GM19193 (cell line): ENCODE measurements around the gene PA2G4.
A peak's percentile ranks its signal among the peaks of the same experiment; 100 is the strongest.

ENCODE experiments used
- POLR2A ChIP-seq: IDR thresholded peaks from 4 replicates; pipeline ENCODE4 v1.6.1; 2011; ENCODE audit not compliant: insufficient read depth, insufficient read length; ENCODE audit errors: extremely low read depth

Gene PA2G4

DNA sequence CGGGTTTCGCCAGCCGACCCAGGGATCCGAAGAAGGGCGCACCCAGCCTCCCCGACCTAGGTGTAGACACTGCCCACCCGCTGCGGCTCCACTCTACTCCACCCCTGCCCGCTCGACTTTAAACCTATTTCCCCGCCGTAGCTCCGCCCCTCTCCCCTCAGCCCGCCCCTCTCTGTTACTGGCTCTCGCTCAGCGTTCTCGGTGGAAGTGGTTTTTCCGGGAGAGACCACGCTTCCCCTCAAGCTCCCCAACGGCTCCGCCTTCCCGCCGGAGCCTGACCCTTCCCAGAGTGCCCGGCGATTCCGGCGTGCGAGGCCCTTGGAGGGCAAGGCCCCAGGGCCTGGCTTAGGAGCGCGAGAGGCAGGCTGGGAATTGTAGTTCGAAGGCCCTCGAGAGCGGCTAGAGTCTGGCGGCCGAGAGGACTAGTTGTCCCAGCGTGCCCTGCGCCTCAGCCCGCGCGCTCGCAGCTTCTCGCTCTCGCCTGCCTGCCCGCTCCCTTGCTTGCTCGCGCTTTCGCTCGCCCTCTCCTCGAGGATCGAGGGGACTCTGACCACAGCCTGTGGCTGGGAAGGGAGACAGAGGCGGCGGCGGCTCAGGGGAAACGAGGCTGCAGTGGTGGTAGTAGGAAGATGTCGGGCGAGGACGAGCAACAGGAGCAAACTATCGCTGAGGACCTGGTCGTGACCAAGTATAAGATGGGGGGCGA is at the start of gene PA2G4:
PA2G4 (plus strand) TSS at position 451 of the 706 bp plus-strand sequence; CDS start at position 630, 179 bp downstream.
- TF ChIP-seq POLR2A = peak; percentile 94

DNA sequence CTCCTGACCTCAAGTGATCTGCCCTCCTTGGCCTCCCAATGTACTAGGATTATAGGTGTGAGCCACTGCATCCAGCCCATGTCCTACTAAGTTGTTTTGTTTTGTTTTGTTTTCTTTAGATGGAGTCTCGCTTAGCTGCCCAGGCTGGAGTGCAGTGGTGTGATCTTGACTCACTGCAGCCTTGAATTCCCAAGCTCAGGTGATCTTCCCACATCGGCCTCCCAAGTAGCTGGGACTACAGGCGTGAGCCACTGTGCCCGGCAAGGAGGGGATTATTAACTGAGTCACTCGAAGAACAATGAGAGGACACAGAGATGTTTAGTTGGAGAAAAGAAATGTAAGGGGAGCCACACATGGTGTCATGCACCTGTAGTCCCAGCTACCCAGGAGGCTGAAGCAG is 42.4 kb upstream of the PA2G4 start:
- TF ChIP-seq POLR2A = no peak

DNA sequence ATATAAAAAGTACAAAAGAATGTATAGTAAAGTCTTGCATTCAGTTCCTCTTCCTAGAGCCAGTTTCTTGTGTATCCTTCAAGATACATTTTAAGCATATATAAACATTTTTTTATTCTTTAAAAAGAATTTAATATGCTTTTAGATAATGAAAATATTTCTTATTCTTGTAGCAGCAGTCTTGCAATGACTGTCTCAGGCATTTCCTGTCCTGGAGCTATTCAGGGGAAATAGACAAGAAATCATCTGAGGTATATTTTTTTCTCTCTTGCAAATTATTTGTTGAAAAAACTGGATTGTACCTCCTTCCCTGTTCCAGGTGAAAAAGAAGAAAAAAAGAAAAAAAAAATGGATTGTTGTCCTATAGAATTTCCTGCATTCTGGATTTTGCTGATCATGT is 41.4 kb upstream of the PA2G4 start:
- TF ChIP-seq POLR2A = no peak

DNA sequence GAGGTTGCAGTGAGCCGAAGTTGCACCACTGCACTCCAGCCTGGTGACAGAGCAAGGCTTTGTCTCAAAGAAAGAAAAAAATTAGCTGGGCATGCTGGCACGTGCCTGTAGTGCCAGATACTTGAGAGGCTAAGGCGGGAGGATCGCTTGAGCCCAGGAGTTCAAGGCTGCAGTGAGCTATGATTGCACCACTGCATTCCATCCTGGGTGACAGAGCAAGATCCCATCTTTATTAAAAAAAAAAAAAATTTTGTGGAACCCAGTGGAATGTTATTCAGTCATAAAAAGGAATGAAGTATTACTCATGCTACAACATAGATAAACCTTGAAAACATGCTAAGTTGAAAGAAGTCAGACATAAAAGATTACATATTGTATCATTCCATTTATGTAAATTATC is 32.7 kb upstream of the PA2G4 start:
- TF ChIP-seq POLR2A = no peak

DNA sequence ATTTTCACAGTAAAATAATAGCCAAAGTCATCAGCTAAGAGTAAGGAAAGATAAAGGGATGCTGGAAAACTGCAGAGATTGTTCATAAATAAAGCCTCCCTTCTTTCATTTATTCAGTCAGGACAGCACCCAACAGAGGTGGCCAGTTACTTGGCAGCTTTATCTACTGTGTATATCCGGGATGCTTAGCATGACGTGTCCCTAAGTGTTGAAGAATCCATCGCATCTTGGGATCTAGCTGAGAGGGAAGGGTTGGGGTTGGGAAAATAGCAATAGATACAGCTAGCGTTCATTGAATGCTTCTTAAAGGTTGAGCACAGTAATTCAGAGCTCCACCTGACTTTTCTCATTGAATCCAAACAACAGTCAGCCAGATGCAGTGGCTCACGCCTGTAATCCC is 30.0 kb upstream of the PA2G4 start:
- TF ChIP-seq POLR2A = no peak

DNA sequence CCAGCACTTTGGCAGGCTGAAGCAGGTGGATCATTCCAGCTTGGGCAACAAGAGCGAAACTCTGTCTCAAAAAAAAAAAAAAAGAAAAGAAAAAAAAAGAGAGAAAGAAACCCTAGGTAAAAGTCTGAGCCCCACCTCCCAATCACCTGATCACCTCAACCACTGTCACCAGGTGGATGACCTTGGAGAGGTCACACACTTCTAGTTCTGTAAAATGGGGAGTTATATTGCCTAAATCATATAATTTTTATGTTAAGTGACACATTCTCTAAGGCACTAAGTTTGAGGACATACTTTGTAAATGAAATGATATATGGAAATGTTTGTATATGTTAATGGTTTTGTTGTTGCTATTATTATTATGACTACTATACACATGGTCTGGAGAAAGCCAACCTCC is 25.9 kb upstream of the PA2G4 start:
- no peak for TF ChIP-seq POLR2A

DNA sequence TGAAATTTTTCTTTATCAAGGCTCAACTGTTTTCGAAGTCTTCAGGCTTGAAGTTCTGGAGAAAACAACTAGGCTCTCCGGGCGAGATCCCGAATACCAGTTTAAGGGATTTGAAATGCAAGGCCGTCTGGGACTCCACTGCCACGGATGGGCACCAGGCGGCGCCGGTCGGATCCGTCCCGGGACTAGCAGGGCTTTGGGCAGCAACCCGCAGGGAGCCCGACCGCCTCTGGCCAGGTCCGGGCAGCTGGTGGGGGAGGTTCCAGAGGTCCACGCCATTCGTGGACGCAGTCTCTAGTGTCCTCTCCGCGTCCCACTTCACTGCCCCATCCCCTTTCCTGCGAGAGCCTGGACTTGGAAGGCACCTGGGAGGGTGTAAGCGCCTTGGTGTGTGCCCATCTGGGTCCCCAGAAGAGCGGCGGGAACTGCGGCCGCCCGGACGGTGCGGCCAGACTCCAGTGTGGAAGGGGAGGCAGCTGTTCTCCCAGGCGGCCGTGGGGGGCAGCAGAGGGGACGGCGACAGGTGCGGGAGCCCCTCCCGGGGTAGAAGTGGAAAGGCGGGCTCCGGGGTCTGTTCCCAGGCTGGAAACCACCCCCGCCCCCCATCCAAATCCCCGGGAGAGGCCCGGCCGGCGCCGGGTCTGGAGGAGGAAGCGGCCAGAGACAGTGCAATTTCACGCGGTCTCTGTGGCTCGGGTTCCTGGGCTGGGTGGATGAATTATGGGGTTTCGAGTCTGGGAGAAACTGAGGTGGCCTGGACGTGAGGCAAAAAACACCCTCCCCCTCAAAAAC is 25.2 kb upstream of the PA2G4 start:
- TF ChIP-seq POLR2A = no peak

DNA sequence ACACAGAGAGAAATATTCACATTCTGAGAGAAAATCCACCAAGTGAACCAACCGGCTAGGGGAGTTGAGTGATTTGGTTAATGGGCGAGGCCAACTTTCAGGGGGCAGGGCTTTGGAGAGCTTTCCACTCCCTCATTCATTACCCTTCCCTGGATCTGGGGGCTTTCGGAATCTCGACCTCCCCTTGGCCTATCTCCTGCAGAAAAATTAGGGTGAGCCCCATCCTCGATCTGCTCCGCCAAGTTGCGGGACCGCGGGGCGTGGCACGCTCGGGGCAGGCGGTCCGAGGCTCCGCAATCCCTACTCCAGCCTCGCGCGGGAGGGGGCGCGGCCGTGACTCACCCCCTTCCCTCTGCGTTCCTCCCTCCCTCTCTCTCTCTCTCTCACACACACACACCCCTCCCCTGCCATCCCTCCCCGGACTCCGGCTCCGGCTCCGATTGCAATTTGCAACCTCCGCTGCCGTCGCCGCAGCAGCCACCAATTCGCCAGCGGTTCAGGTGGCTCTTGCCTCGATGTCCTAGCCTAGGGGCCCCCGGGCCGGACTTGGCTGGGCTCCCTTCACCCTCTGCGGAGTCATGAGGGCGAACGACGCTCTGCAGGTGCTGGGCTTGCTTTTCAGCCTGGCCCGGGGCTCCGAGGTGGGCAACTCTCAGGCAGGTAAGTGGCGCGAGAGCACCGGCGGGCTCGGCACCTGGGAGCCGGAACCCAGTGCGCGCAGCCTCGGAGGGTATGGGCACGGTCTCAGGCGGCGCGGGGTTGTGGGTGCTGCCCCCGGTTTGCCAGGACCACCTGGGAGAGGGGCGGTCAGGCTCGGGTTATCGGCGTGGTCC is 24.4 kb upstream of the PA2G4 start, which contains the start of gene ERBB3:
ERBB3 (plus strand) TSS at position 443 of the 833 bp plus-strand sequence; CDS start at position 579, 136 bp downstream.
- TF ChIP-seq POLR2A = no peak

DNA sequence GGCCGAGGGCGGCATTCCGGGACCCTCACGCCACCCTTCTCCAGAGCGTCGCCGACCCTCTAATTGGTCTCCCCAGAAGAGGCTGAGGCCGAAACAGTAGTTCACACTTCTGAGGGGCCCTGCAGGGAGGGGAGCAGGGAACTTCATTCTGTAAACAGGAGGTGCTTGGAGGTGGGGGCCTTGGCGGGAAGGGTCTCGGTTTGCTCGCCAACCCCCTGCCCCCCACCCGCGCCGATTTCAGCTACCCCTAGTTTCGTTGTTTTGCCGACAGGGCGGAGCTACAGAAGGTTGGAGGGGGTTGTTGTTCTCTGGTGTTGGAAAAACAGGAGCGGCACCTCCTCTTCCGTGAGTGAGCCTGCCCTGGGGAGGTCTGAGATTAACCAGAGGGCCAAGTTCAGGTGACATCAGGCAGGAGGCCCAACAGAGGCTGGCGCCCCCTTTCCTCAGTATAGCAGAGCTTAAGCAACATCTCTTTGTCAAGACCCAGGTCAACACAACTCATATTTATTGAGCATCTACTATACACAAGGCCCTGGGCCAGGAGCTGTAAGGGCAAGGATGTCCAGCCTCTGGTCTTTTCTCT is 23.7 kb upstream of the PA2G4 start:
- no peak for TF ChIP-seq POLR2A

DNA sequence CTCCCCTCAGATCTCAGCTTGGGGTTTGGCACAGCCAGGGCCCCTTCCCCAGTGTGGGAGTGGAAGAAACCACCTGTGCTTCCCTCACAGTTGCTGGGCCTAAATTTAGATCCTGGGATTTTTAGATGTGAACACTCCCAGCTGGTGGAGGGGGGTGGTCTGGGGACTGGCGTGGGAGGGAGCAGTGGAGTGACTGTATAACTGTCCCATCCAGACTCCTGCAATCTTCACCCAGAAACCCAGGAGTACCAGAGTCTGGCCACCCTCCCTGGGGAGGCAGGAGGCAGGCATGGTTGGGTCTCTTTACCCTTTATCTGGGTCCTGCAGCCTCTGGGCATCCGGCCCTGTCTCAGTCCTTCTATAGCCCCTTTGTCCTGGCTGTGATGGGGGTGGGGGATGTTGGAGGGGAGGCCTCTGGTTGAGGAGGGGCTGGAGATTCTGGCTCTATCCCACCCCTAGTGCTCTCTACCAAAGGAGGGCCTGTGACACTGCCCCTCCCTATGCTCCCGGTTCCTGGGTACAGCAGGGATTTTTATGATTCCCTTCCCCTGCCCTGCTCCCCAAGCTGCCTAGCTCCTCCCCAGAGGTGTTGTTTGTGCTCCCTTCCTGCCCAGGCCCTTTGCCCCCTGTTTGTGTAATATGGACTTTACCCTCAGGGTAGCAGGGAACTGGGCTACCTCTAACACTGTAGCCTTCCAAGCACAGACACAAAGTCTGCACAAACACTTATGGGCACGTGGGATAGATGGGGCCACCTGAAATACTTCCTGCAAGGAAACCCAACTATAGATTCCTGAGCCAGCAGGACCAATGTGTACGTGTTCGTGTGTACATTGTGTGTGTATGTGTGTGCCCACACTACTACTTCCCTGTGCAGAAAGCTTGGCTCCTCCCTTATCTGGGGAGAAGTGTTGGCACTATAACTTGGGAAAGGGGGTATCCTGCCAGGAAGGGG is 22.7 kb upstream of the PA2G4 start:
- TF ChIP-seq POLR2A = no peak

DNA sequence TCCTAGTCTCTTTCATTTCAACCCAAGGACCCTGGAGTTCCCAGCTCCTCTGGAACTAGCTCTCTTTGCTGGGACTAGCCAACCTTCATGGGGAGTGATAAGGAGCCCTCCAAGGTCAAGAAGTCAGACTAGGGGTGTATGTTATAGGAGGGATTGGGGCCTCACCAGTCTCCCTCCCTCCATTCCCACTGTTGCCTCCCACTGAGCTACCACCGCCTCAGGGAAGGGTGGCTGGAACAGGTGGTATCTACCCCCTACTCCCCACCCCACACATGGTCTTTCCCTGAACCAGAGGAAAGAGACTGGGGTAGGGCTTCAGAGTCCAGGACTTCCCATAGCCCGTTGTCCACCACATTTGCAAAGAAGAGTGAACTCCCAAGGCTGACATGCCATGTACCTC is 22.0 kb upstream of the PA2G4 start:
- no peak for TF ChIP-seq POLR2A

DNA sequence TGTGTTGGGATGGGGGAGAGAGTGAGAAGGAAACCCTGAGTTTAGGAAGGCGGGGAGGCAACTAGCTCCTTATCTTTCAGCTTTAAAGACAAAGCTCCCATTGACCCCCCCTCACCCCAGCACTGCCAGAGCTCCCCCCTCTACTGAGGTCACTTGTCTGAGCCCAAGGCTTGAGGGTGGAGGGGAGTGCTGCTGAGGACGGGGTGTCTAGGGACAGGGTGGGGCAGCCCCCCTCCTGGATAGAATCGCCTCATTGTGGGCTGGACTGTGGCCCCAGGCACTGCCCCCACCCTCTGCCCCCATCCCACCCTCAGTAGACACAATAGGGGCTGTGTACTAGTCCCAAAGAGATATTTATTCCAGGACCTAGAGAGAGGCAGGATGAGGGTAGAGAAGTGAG is 21.4 kb upstream of the PA2G4 start:
- TF ChIP-seq POLR2A = no peak

DNA sequence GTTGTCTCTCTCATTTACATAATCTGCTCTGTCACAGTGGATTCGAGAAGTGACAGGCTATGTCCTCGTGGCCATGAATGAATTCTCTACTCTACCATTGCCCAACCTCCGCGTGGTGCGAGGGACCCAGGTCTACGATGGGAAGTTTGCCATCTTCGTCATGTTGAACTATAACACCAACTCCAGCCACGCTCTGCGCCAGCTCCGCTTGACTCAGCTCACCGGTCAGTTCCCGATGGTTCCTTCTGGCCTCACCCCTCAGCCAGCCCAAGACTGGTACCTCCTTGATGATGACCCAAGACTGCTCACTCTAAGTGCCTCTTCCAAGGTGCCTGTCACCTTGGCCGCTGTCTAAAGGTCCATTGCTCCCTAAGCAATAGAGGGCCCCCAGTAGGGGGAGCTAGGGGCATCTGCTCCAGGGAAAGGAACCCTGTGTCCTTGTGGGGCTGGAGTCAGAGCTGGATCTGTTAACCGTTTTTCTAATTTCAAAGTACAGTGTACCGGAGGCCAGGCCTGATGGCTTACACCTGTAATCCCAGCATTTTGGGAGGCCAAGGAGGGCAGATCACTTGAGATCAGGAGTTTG is 19.3 kb upstream of the PA2G4 start:
- TF ChIP-seq POLR2A = no peak

DNA sequence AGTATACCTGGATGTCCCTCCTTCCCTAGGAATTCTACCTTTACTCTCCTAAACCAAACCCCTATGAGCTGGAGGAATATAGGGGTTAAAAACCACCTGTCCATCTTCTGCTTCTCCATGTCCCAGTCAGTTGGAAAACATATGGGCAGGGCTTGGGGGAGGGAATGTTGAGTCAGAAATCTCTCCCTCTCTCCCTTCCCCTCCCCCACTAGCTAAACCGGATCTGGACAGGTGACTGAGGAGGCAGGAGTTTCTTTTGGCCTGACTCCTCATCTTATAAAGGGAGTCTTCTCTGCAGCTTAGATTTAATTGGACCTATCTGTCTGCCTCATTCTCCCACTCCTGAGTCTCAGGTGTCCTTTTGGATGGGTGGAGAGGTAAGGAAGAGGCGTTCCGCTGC is 18.3 kb upstream of the PA2G4 start:
- TF ChIP-seq POLR2A = no peak

DNA sequence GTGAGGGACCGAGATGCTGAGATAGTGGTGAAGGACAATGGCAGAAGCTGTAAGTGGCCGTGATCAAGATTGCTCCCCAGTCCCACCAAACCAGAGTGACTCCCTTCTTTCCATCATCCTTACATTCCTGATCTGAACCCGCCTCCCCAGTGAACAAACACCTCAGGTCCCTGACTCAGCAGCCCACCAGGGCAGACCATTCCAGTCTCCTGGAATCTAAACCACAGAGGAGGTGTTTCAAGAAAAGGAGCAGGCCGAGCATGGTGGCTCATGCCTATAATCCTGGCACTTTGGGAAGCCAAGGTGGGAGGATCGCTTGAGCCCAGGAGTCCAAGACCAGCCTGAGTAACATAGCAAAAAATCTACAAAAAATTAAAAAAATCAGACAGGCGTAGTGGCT is 17.8 kb upstream of the PA2G4 start:
- TF ChIP-seq POLR2A = no peak
